Coronary artery (tissue), 2 donors: ENCODE measurements around the gene HOXA3.

Experiments used
- DNase-seq: peaks from one replicate; pipeline ENCODE4 v3.0.0-alpha.2; 2017; ENCODE audit warnings: low spot score
- H3K27ac ChIP-seq, 2 donors: fragments of 200-600 bp; sonication (generic); one replicate each; pipeline ENCODE4 v1.5.1; 2016 to 2019
- H3K4me3 ChIP-seq: fragments of 200-600 bp; sonication (generic); 2 replicates; pipeline ENCODE4 v1.5.1; 2016; ENCODE audit warnings: mild to moderate bottlenecking, moderate library complexity
- CTCF ChIP-seq: fragments of 200-600 bp; sonication (generic); IDR thresholded peaks from one replicate; pipeline ENCODE4 v1.5.1; 2019; ENCODE audit warnings: antibody characterized with exemption

HOXA3 gene

GRCh38 chr7:27172315-27172774 lies 20.0 kb upstream of the HOXA3 start:
- H3K27ac ChIP-seq: no peak overlapping the region
- TF ChIP-seq CTCF: no peak
- peak overlapping the region; percentile 76 for H3K4me3 ChIP-seq
- no peak for DNase-seq

DNA sequence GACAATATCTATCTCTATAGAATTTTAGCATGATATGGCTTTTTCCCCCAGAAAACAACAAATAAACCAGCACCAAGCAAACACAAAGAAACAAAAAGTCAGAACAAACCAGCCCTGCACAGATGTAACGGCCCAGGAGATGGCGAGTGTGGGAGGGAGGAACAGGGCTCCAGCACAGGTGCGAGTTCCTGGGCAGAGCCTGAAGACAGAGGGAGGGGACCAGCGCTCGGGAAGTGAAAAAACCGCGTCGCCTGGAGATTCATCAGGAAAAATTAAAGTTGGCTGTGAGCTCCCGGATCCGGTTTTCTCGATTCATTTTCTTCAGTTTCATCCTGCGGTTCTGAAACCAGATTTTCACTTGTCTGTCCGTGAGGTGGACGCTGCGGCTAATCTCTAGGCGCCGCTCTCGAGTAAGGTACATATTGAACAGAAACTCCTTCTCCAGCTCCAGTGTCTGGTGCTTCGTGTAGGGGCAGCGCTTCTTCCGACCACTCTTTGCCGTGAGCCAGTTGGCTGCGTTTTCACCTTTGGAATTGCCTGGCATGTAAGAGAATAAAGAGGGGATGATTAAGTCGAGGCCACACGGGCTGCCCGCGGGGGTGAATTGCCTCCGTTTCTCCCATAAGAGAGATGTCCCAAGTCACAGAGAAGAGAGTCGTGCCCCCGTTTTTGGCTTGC lies 19.4 kb upstream of the HOXA3 start:
- no peak for TF ChIP-seq CTCF
- H3K4me3 ChIP-seq: no peak overlapping the region
- no peak overlapping the region for H3K27ac ChIP-seq
- DNase-seq: no peak

DNA sequence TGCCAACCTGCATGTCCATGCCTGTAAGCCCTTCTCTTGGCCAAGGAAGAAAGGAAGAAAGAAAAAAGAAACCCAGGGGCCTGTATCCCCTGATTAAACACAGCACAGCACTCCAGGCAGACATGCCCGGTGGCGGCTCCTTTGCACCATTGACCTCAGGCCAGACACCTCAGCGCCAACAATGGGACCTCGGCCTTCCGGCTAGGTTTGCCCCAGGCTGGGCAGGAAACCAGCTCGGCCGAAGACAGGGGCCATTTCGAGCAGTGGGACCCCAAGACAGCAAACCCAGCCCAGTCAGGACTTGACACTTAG lies 18.9 kb upstream of the HOXA3 start:
- DNase-seq: no peak
- Histone ChIP-seq H3K27ac (no peak overlapping the region), H3K4me3 (no peak overlapping the region)
- TF ChIP-seq CTCF: no peak

- Histone ChIP-seq H3K27ac (no peak overlapping the region), H3K4me3 (no peak overlapping the region)
- DNase-seq: no peak
- TF ChIP-seq CTCF: no peak
These were observed 18.3 kb upstream of the HOXA3 start for GRCh38 chr7:27170426-27171324.

DNA sequence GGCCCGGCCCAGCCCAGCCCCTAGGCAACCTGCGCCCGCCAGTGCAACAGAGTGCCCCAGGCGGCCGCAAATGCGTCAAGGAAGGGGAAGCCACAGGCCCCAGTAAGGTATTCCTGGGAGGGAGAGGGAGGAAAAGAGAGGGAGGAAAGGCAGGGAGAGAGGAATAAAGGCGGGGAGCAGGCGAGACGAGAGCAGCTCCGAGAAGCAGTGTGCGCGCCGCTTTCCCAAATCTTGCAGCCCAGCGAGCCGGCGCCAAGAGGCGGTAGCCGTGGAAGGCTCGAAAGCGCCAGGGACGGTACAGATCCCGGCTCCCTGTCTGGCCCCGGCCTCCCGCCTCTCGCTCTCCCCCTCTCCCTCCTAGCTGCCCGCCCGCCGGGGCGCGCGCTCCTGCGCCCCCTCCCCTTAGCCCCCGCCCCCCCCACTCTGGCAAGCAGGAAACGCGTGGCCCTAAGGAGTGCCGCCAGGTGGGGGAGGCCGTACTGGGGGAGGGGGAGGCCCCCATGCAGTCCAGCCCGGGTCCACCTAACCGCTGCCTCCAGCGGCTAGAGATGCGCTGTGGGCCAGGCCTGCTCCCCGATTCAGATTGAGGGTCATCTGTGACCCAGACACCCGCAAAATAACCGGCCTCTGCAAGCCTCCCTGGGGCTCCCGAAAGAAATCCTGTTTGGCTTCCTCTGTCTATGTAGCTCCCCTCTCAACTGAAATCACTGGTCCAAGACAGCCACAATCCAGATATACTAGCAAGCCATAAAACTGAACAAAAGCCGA lies 17.5 kb upstream of the HOXA3 start:
- Histone ChIP-seq H3K27ac (no peak overlapping the region), H3K4me3 (peak overlapping the region; percentile 21)
- DNase-seq: no peak
- no peak for TF ChIP-seq CTCF

- H3K4me3 ChIP-seq: no peak overlapping the region
- TF ChIP-seq CTCF: no peak
- DNase-seq: no peak
- no peak overlapping the region for H3K27ac ChIP-seq
These were observed 16.0 kb upstream of the HOXA3 start for GRCh38 chr7:27168265-27168947.
